ENCODE results near the gene NLRC3.
"Not testable (repeated sequence)": the region's sequence is repeated elsewhere in the genome, so short reads cannot be mapped to it uniquely, and the experiment has no call there.

Gene NLRC3

DNA sequence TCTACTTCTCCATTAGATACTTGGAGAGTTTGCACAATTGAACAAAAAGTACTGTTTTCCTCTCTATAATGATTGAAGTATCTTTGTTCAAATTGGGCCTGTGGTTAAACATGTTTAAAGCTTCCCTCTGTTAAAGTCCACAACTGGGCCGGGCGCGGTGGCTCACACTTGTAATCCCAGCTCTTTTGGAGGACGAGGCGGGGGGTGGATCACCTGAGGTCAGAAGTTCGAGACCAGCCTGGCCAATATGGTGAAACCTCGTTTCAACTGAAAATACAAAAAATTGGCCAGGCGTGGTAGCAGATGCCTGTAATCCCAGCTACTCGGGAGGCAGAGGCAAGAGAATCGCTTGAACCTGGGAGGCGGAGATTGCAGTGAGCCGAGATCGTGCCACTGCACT is 31.8 kb upstream of the NLRC3 start:
- WGBS, result 92% methylated on average over 12 of the region's 13 CpGs
- H3K27ac ChIP-seq (ENCODE audit: low read depth, low read length); H3K9me3 ChIP-seq (ENCODE audit: insufficient read depth, low read depth, low read length); H3K4me1 ChIP-seq (ENCODE audit: insufficient read depth, low read length); H3K27me3 ChIP-seq (ENCODE audit: insufficient read depth, low read length); H3K9ac ChIP-seq (ENCODE audit: low read depth, low read length); H3K4me3 ChIP-seq (ENCODE audit: low read length): not testable (repeated sequence)
- H3K36me3 ChIP-seq (ENCODE audit: insufficient read depth, low read length), result peaks cover 28% of the 10 kb centered on the region

GRCh38 chr16:3608069-3608468 is 30.9 kb upstream of the NLRC3 start:
- Histone ChIP-seq H3K36me3 (ENCODE audit: insufficient read depth, low read length) (peaks cover 35% of the 10 kb centered on the region), H3K9ac (ENCODE audit: low read depth, low read length) (no peak overlapping the region), H3K27me3 (ENCODE audit: insufficient read depth, low read length) (no peaks in the 10 kb centered on the region), H3K4me1 (ENCODE audit: insufficient read depth, low read length) (peaks cover 8% of the 10 kb centered on the region; the same call in 1 of the 2 replicates), H3K27ac (ENCODE audit: low read depth, low read length) (no peak overlapping the region), H3K4me3 (ENCODE audit: low read length) (no peak overlapping the region), H3K9me3 (ENCODE audit: insufficient read depth, low read depth, low read length) (no peaks in the 10 kb centered on the region)
- WGBS, result 96% methylated on average over 5 of the region's 5 CpGs

DNA sequence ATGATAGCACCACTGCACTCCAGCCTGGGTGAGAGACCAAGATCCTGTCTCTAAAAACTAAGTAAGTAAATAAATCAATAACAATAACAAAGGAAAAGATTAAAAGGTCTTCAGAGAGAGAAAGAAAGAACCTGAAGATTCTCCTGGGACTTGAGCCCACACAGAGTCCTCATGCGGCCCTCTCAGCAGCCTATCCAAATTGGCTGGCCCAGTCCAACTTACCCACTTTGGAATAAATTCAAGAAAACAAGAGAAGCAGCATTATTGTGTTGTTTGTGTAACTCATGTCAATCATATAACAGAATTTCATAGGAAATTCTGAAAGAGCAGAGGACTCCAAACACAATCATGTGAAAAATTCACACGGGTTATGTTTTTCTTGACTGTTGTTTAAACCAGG is 30.4 kb upstream of the NLRC3 start:
- Histone ChIP-seq H3K36me3 (ENCODE audit: insufficient read depth, low read length) (peaks cover 36% of the 10 kb centered on the region), H3K27me3 (ENCODE audit: insufficient read depth, low read length) (no peaks in the 10 kb centered on the region), H3K27ac (ENCODE audit: low read depth, low read length) (no peak overlapping the region), H3K9ac (ENCODE audit: low read depth, low read length) (no peak overlapping the region), H3K9me3 (ENCODE audit: insufficient read depth, low read depth, low read length) (no peaks in the 10 kb centered on the region), H3K4me1 (ENCODE audit: insufficient read depth, low read length) (peaks cover 4% of the 10 kb centered on the region; the same call in 1 of the 2 replicates), H3K4me3 (ENCODE audit: low read length) (no peak overlapping the region)
- 87% methylated on average over 2 of the region's 2 CpGs for WGBS

DNA sequence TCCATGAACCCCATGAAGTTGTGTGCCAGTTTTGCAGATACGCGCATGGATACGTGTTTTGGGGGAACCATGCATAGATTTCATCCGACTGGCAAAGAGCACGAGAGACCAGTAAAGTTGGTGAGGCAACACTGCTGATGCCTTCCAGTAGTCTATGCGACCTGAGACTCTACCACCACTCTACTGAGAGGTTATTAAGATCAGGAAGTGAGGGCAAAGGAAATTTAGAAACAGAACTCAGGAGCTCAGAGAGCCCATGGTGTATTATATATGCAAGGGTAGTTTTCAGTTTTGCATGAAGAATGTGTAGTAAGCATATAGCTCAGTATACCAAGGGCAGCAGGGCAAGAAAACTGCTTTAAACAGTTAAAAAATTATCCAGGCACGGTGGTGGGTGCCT is 30.0 kb upstream of the NLRC3 start:
- H3K27ac ChIP-seq (ENCODE audit: low read depth, low read length), result no peak overlapping the region
- WGBS, result 95% methylated on average over 7 of the region's 7 CpGs
- H3K27me3 ChIP-seq (ENCODE audit: insufficient read depth, low read length), result no peaks in the 10 kb centered on the region
- peaks cover 4% of the 10 kb centered on the region; the same call in 1 of the 2 replicates for H3K4me1 ChIP-seq (ENCODE audit: insufficient read depth, low read length)
- no peaks in the 10 kb centered on the region for H3K9me3 ChIP-seq (ENCODE audit: insufficient read depth, low read depth, low read length)
- H3K9ac ChIP-seq (ENCODE audit: low read depth, low read length), result no peak overlapping the region
- H3K4me3 ChIP-seq (ENCODE audit: low read length), result no peak overlapping the region
- peaks cover 41% of the 10 kb centered on the region for H3K36me3 ChIP-seq (ENCODE audit: insufficient read depth, low read length)

GRCh38 chr16:3606441-3606840 is 29.2 kb upstream of the NLRC3 start:
- Histone ChIP-seq H3K27me3 (ENCODE audit: insufficient read depth, low read length) (no peaks in the 10 kb centered on the region), H3K4me1 (ENCODE audit: insufficient read depth, low read length) (peaks cover 4% of the 10 kb centered on the region; the same call in 1 of the 2 replicates), H3K36me3 (ENCODE audit: insufficient read depth, low read length) (peaks cover 48% of the 10 kb centered on the region), H3K4me3 (ENCODE audit: low read length) (no peak overlapping the region), H3K27ac (ENCODE audit: low read depth, low read length) (no peak overlapping the region), H3K9me3 (ENCODE audit: insufficient read depth, low read depth, low read length) (no peaks in the 10 kb centered on the region), H3K9ac (ENCODE audit: low read depth, low read length) (no peak overlapping the region)
- WGBS, result 90% methylated on average over 11 of the region's 11 CpGs

DNA sequence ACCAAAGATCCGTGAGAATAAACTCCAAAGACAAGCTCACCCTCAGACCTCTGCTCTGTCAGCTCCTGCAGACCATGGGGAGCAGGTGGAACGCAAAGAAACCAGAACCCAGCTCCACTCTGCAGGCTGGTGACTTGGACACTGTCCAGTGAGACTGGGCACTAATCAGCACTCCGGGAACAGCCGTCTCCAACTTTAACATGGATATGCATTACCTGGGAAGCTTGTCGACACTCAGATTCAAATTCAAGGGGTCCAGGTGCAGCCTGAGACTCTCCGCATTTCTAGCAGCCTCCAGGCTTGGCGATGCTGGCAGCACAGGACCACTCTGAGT is 25.1 kb upstream of the NLRC3 start:
- 96% methylated on average over 7 of the region's 7 CpGs for WGBS
- Histone ChIP-seq H3K9me3 (ENCODE audit: insufficient read depth, low read depth, low read length) (peaks cover 13% of the 10 kb centered on the region), H3K9ac (ENCODE audit: low read depth, low read length) (no peak overlapping the region), H3K4me1 (ENCODE audit: insufficient read depth, low read length) (no peaks in the 10 kb centered on the region), H3K4me3 (ENCODE audit: low read length) (no peak overlapping the region), H3K27ac (ENCODE audit: low read depth, low read length) (no peak overlapping the region), H3K27me3 (ENCODE audit: insufficient read depth, low read length) (no peaks in the 10 kb centered on the region), H3K36me3 (ENCODE audit: insufficient read depth, low read length) (peaks cover 69% of the 10 kb centered on the region)

DNA sequence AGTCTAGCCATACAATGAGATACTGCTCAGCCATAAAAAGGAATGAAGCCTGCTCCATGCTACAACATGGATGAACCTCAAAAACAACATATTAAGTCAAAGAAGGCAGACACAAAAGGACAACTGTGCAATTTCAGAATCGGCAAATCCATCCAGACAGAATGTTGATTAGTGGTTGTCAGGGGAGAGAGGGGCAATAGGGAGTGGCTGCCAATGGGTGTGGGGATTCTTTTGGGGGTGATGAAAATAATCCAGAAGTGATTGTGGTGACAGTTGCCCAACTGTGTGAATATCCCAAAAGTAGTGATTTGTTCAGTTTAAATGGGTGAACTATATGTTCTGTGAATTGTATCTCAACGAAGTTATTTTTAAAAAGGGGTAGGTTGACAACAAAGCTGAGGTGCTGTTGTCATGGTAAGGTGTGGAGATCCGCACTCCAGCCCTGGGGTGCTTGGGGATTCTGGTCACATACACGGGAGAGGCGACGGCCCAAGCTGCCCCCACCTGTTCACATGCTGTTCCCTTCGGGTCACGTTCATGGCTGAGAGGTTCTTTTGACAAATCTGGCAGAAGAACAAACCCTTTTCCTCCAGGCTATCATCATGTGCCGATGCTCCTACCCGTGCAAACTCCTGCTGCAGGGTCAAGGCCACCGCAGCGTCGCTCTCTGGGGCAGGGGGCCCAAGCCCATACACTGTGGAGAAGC is 24.6 kb upstream of the NLRC3 start:
- 95% methylated on average over 13 of the region's 13 CpGs for WGBS
- H3K36me3 ChIP-seq (ENCODE audit: insufficient read depth, low read length), result peaks cover 72% of the 10 kb centered on the region

GRCh38 chr16:3599922-3600321 is 22.7 kb upstream of the NLRC3 start:
- Histone ChIP-seq H3K27ac (ENCODE audit: low read depth, low read length) (no peak overlapping the region), H3K27me3 (ENCODE audit: insufficient read depth, low read length) (no peaks in the 10 kb centered on the region), H3K4me1 (ENCODE audit: insufficient read depth, low read length) (no peaks in the 10 kb centered on the region), H3K4me3 (ENCODE audit: low read length) (no peak overlapping the region), H3K9me3 (ENCODE audit: insufficient read depth, low read depth, low read length) (peaks cover 13% of the 10 kb centered on the region), H3K9ac (ENCODE audit: low read depth, low read length) (no peak overlapping the region), H3K36me3 (ENCODE audit: insufficient read depth, low read length) (peaks cover 63% of the 10 kb centered on the region)
- WGBS, result 97% methylated on average over 4 of the region's 4 CpGs

More for the DNA sequence above, 24.6 kb upstream of the NLRC3 start:
- Histone ChIP-seq H3K9me3 (ENCODE audit: insufficient read depth, low read depth, low read length) (peaks cover 13% of the 10 kb centered on the region), H3K9ac (ENCODE audit: low read depth, low read length) (no peak overlapping the region), H3K27ac (ENCODE audit: low read depth, low read length) (no peak overlapping the region), H3K27me3 (ENCODE audit: insufficient read depth, low read length) (no peaks in the 10 kb centered on the region), H3K4me1 (ENCODE audit: insufficient read depth, low read length) (no peaks in the 10 kb centered on the region), H3K4me3 (ENCODE audit: low read length) (no peak overlapping the region)

DNA sequence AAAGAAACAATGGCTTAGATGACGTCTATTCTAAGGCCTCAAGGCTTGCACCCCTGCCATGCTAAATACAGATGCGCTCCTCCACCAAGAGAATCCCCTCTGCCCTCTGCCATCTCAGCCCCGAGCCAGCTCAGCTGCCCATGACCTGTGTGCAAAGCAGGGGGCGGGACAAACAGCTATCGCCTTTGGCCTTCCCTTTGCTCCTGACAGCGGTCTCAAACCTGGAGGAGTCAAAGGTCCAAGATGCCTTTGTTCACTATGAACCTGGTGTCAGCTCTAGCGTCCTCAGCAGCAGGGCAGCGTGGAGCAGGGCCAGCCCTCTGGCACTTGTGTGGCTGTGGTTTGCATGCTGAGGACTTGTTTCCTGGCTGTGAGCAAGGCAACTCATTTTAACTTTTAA is 21.9 kb upstream of the NLRC3 start:
- H3K9me3 ChIP-seq (ENCODE audit: insufficient read depth, low read depth, low read length), result peaks cover 13% of the 10 kb centered on the region
- H3K9ac ChIP-seq (ENCODE audit: low read depth, low read length), result no peak overlapping the region
- no peak overlapping the region for H3K27ac ChIP-seq (ENCODE audit: low read depth, low read length)
- WGBS, result 94% methylated on average over 8 of the region's 8 CpGs
- no peak overlapping the region for H3K4me3 ChIP-seq (ENCODE audit: low read length)
- H3K4me1 ChIP-seq (ENCODE audit: insufficient read depth, low read length), result no peaks in the 10 kb centered on the region
- H3K27me3 ChIP-seq (ENCODE audit: insufficient read depth, low read length), result no peaks in the 10 kb centered on the region
- H3K36me3 ChIP-seq (ENCODE audit: insufficient read depth, low read length), result peaks cover 64% of the 10 kb centered on the region

- no peaks in the 10 kb centered on the region for H3K27me3 ChIP-seq (ENCODE audit: insufficient read depth, low read length)
- H3K36me3 ChIP-seq (ENCODE audit: insufficient read depth, low read length), result peaks cover 59% of the 10 kb centered on the region
- peaks cover 13% of the 10 kb centered on the region for H3K9me3 ChIP-seq (ENCODE audit: insufficient read depth, low read depth, low read length)
- no peak overlapping the region for H3K27ac ChIP-seq (ENCODE audit: low read depth, low read length)
- no peak overlapping the region for H3K9ac ChIP-seq (ENCODE audit: low read depth, low read length)
- H3K4me3 ChIP-seq (ENCODE audit: low read length), result no peak overlapping the region
- no peaks in the 10 kb centered on the region for H3K4me1 ChIP-seq (ENCODE audit: insufficient read depth, low read length)
- 96% methylated on average over 12 of the region's 12 CpGs for WGBS
These were observed 21.0 kb upstream of the NLRC3 start for GRCh38 chr16:3598236-3598635.

GRCh38 chr16:3597676-3598075 is 20.5 kb upstream of the NLRC3 start:
- peaks cover 57% of the 10 kb centered on the region for H3K36me3 ChIP-seq (ENCODE audit: insufficient read depth, low read length)
- 97% methylated on average over 17 of the region's 17 CpGs for WGBS
- no peaks in the 10 kb centered on the region for H3K4me1 ChIP-seq (ENCODE audit: insufficient read depth, low read length)
- H3K9ac ChIP-seq (ENCODE audit: low read depth, low read length), result no peak overlapping the region
- no peak overlapping the region for H3K4me3 ChIP-seq (ENCODE audit: low read length)
- peaks cover 13% of the 10 kb centered on the region for H3K9me3 ChIP-seq (ENCODE audit: insufficient read depth, low read depth, low read length)
- H3K27ac ChIP-seq (ENCODE audit: low read depth, low read length), result no peak overlapping the region
- H3K27me3 ChIP-seq (ENCODE audit: insufficient read depth, low read length), result no peaks in the 10 kb centered on the region

- no peak overlapping the region for H3K9ac ChIP-seq (ENCODE audit: low read depth, low read length)
- H3K27ac ChIP-seq (ENCODE audit: low read depth, low read length), result no peak overlapping the region
- H3K27me3 ChIP-seq (ENCODE audit: insufficient read depth, low read length), result no peaks in the 10 kb centered on the region
- H3K4me3 ChIP-seq (ENCODE audit: low read length), result no peak overlapping the region
- 95% methylated on average over 10 of the region's 10 CpGs for WGBS
- peaks cover 13% of the 10 kb centered on the region for H3K9me3 ChIP-seq (ENCODE audit: insufficient read depth, low read depth, low read length)
- H3K36me3 ChIP-seq (ENCODE audit: insufficient read depth, low read length), result peaks cover 57% of the 10 kb centered on the region
- H3K4me1 ChIP-seq (ENCODE audit: insufficient read depth, low read length), result no peaks in the 10 kb centered on the region
These were observed 20.0 kb upstream of the NLRC3 start for GRCh38 chr16:3597226-3597625.

Data from HUES64 (cell line).